Mucosa of descending colon (tissue), 3 donors: ENCODE data around the gene NDUFA7. TPM values are rescaled to one million over a fixed set of nuclear protein-coding genes. Genes with fewer than 3 reads are reported as not detected.
A peak's percentile ranks its signal among the peaks of the same experiment; 100 is the strongest.
"Not testable (repeated sequence)": the region's sequence is repeated elsewhere in the genome, so short reads cannot be mapped to it uniquely, and the experiment has no call there.

Experiments
- ATAC-seq: fragments of 200-7000 bp; cut with Tn5 transposase; one replicate; pipeline ENCODE4 v1.9.1; 2020; ENCODE audit warnings: mild to moderate bottlenecking, moderate library complexity
- DNase-seq, 3 donors: peaks; one replicate each; pipeline ENCODE4 v3.0.0-alpha.2; 2020
- H3K36me3 ChIP-seq: fragments of 200-600 bp; one replicate; pipeline ENCODE4 v1.8.0; 2021; ENCODE audit warnings: low read depth, mild to moderate bottlenecking
- H3K4me1 ChIP-seq: fragments of 200-600 bp; one replicate; pipeline ENCODE4 v1.8.0; 2021; ENCODE audit warnings: low read depth, mild to moderate bottlenecking
- H3K4me3 ChIP-seq: fragments of 200-600 bp; one replicate; pipeline ENCODE4 v1.8.0; 2021; ENCODE audit warnings: mild to moderate bottlenecking
- H3K9me3 ChIP-seq: fragments of 200-600 bp; one replicate; pipeline ENCODE4 v1.8.0; 2021; ENCODE audit warnings: mild to moderate bottlenecking
- CTCF ChIP-seq: fragments of 200-600 bp; IDR thresholded peaks from one replicate; pipeline ENCODE4 v1.8.0; 2022; ENCODE audit warnings: antibody characterized with exemption, mild to moderate bottlenecking
- intact Hi-C, 2 donors: fragments of 100-400 bp; cut with DNase I in 1 of 2; cut with micrococcal nuclease in 1 of 2; formaldehyde crosslinking; loops; one replicate each; pipeline versions ENCODE4 v1.11.0 to v1.11.1; 2022; cut with DNase I, micrococcal nuclease
- total RNA-seq, 3 donors: library from RNA; stranded (reverse); fragmentation: NEBNext Ultra II Directional in 2 of 3; extraction: Animal tissue kit (Norgen Biotek cat#: 25700) in 2 of 3; gene quantifications; one replicate each; pipeline versions ENCODE4 v1.2.1 to v1.2.4, GENCODE V29; 2021 to 2023
- donor health status: DM: no; HTN: no; CAD: no; lungs with moderate emphysema.
- donor health status: DM: no; HTN: no; CAD: no.
- donor health status: DM: no; HTN: yes; CAD: no.

NDUFA7 gene
- total RNA-seq, 3 donors from 2014 or later: 35.3 to 65.9 (median 35.5) TPM

GRCh38 chr19:8316351-8317125, 4.6 kb downstream of the NDUFA7 start:
- peaks cover 14% of the 10 kb centered on the region for H3K4me1 ChIP-seq
- intact Hi-C loops: no loop called here
- no peak overlapping the region for H3K4me3 ChIP-seq
- ATAC-seq: no peak
- H3K9me3 ChIP-seq: no peaks in the 10 kb centered on the region
- TF ChIP-seq CTCF: no peak
- H3K36me3 ChIP-seq: no peaks in the 10 kb centered on the region
- DNase-seq: peak in 1 of 3 donors; percentile 21

- peak in 1 of 3 donors; percentile 4 for DNase-seq
- H3K36me3 ChIP-seq, ATAC-seq, H3K4me3 ChIP-seq, intact Hi-C loops, H3K9me3 ChIP-seq: not testable (repeated sequence)
- H3K4me1 ChIP-seq: peaks cover 11% of the 10 kb centered on the region
Observed at GRCh38 chr19:8314981-8315640, 6.1 kb downstream of the NDUFA7 start.

- TF ChIP-seq CTCF: no peak
- ATAC-seq (peak; percentile 38), DNase-seq (peak; percentile 73 to 80 (median 78))
- Histone ChIP-seq H3K4me1 (peaks cover 24% of the 10 kb centered on the region), H3K9me3 (no peaks in the 10 kb centered on the region), H3K36me3 (no peaks in the 10 kb centered on the region), H3K4me3 (no peak overlapping the region)
- intact Hi-C loops: no loop called here
Observed at GRCh38 chr19:8311461-8312260, 9.5 kb downstream of the NDUFA7 start.

- intact Hi-C loops: no loop called here
- no peak for ATAC-seq
- H3K36me3 ChIP-seq: no peaks in the 10 kb centered on the region
- peaks cover 32% of the 10 kb centered on the region for H3K4me1 ChIP-seq
- no peak for TF ChIP-seq CTCF
- H3K9me3 ChIP-seq: no peaks in the 10 kb centered on the region
- DNase-seq: peak; percentile 1 to 34 (median 18)
- no peak overlapping the region for H3K4me3 ChIP-seq
Observed at GRCh38 chr19:8310342-8311055, 10.7 kb downstream of the NDUFA7 start.

GRCh38 chr19:8308891-8309291, 12.3 kb downstream of the NDUFA7 start:
- H3K4me3 ChIP-seq: peak overlapping the region; percentile 27
- H3K4me1 ChIP-seq: peaks cover 32% of the 10 kb centered on the region
- ATAC-seq (no peak), DNase-seq (peak in 2 of 3 donors; percentile 33 to 52)
- no peaks in the 10 kb centered on the region for H3K36me3 ChIP-seq
- intact Hi-C loops: no loop called here
- H3K9me3 ChIP-seq: no peaks in the 10 kb centered on the region
- TF ChIP-seq CTCF: no peak
